ENCODE results near the gene AKR1B15.

Gene AKR1B15

GRCh38 chr7:134530460-134530859, 18.4 kb upstream of the AKR1B15 start:
- TF ChIP-seq, protein P1, sequence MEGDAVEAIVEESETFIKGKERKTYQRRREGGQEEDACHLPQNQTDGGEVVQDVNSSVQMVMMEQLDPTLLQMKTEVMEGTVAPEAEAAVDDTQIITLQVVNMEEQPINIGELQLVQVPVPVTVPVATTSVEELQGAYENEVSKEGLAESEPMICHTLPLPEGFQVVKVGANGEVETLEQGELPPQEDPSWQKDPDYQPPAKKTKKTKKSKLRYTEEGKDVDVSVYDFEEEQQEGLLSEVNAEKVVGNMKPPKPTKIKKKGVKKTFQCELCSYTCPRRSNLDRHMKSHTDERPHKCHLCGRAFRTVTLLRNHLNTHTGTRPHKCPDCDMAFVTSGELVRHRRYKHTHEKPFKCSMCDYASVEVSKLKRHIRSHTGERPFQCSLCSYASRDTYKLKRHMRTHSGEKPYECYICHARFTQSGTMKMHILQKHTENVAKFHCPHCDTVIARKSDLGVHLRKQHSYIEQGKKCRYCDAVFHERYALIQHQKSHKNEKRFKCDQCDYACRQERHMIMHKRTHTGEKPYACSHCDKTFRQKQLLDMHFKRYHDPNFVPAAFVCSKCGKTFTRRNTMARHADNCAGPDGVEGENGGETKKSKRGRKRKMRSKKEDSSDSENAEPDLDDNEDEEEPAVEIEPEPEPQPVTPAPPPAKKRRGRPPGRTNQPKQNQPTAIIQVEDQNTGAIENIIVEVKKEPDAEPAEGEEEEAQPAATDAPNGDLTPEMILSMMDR (IDR thresholded peaks at IDR 0.05; ENCODE audit: insufficient read depth, low read depth, low read length, missing control alignments) = no peak

GRCh38 chr7:134532180-134532953, 16.5 kb upstream of the AKR1B15 start:
- TF ChIP-seq, protein P1 (IDR thresholded peaks at IDR 0.05; ENCODE audit: insufficient read depth, low read depth, low read length, missing control alignments) = no peak
- peak; percentile 92 for DNase-seq (ENCODE audit: low read depth)
- no peak overlapping the region for H3K4me3 ChIP-seq (ENCODE audit: low read length)

More at GRCh38 chr7:134530460-134530859, 18.4 kb upstream of the AKR1B15 start:
- DNase-seq (ENCODE audit: low read depth) = no peak
- no peak overlapping the region for H3K4me3 ChIP-seq (ENCODE audit: low read length)

DNA sequence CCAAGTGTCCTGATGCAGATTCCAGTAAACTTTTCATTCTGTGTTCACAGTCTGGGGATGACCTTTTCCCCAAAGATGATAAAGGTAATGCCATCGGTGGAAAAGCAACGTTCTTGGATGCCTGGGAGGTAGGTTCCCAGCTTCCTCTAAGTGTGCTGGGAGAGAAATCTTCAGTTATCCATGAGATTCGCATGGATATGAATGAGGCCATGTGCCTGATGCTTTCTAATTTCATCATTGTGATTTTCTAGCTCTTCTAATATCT, 16.0 kb upstream of the AKR1B15 start:
- TF ChIP-seq, protein P1 (IDR thresholded peaks at IDR 0.05; ENCODE audit: insufficient read depth, low read depth, low read length, missing control alignments) = no peak
- no peak for DNase-seq (ENCODE audit: low read depth)
- H3K4me3 ChIP-seq (ENCODE audit: low read length) = no peak overlapping the region

- peak; percentile 28 for DNase-seq (ENCODE audit: low read depth)
- no peak overlapping the region for H3K4me3 ChIP-seq (ENCODE audit: low read length)
Observed at GRCh38 chr7:134533288-134533771, 15.6 kb upstream of the AKR1B15 start.

DNA sequence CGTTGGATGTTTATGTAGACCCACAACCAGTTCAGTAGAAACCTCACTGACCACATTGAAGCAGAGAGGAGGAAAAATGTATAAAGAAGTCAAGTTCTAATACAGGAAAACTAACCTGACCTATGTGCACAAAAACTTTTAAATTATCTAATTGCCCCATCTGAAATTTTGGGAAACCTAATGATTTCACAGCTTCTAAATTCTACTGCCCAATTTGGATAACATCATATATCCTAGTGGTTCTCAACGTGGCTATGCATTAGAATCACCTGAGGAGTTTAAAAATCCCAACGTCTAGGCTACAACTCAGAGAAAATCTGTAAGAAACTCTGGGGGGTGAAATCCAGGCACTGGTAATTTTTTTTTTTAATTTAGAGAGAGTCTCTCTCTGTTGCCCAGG, 14.3 kb upstream of the AKR1B15 start:
- TF ChIP-seq, protein P1 (IDR thresholded peaks at IDR 0.05; ENCODE audit: insufficient read depth, low read depth, low read length, missing control alignments) = no peak
- DNase-seq (ENCODE audit: low read depth) = no peak
- no peak overlapping the region for H3K4me3 ChIP-seq (ENCODE audit: low read length)

More at GRCh38 chr7:134533288-134533771, 15.6 kb upstream of the AKR1B15 start:
- TF ChIP-seq, protein P1 (IDR thresholded peaks at IDR 0.05; ENCODE audit: insufficient read depth, low read depth, low read length, missing control alignments) = no peak

DNA sequence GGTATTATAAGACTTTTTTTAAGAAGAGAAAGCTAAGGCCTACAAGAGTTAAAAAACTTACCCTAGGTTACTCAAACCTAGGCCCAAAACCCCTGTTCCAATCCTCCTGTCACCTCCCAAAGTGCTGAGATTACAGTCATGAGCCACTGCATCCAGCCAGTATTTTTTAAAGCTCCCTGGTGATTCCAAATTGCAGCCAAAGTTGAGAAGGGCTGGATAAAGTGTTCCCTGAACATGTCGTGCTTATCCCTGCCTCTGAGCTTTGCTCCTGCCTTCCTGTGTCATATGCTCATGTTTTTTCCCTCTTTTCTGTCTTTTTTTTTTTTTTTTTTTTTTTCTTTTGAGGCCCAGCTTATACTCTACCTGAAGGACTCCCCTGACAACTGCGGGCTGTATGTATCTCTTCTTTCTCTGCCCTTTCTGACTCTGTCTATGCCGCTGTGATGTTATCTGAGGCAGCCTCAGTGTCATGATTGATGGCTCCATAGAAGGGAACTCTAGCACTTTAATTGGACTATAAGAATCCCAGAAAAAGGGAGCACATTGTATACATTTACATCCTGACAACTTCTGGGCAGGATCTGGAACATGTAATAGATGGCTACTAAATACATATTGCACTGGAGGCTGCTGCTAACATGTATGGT, 13.5 kb upstream of the AKR1B15 start:
- no peak for DNase-seq (ENCODE audit: low read depth)
- no peak overlapping the region for H3K4me3 ChIP-seq (ENCODE audit: low read length)
- TF ChIP-seq, protein P1 (IDR thresholded peaks at IDR 0.05; ENCODE audit: insufficient read depth, low read depth, low read length, missing control alignments) = no peak
